IPS DF 4.7 (cell line): ENCODE data around the gene PNPLA7.
"Not testable (repeated sequence)": the region's sequence is repeated elsewhere in the genome, so short reads cannot be mapped to it uniquely, and the experiment has no call there.

ENCODE experiments used
- DNase-seq: peaks from one replicate; pipeline ENCODE4 v3.0.0-alpha.2; 2013; ENCODE audit warnings: low spot score; ENCODE audit errors: extremely low read depth

Gene PNPLA7

DNA sequence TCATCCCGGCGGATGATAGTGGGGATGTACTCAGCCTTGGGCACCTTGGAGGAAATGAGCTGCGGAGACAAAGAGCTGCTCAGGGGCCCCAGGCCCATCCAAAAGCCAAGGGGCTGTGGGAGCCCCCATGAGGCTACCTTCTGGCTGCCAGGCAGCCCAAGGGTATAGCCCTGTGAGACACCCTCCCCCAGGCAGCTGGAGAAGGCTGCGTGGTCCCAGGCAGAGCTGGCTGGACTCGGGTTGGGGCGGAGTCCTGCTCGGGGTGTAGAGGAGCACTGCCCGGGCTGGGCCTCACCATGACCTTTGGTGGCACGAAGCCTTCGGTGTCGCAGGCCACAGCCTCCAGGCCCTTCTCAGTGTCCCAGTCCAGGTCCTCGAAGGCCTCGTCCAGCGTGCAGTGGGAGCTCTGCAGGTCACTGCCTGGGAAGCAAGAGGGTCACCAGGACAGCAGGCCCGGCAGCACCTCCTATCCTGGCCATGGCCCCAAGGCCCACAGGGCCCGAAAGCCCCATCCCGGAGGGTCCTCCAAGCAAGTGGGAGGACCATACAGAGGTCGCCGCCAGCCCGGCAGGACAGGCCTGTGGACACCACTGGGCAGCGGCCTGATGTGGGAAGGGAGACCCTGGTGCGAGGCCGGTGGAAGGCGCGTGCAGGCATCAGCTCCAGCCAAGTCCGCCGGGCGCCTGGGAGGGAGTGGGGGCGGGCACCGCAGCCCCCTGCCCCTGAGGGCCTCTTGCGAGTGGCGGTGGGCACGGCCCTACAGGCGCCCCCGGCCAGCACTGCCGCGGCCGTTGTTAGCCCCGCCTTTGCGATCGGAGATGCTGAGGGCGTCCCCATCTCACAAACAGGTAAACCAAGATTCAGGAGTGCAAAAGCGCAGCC is 97.2 kb downstream of the PNPLA7 start:
- DNase-seq = no peak

DNA sequence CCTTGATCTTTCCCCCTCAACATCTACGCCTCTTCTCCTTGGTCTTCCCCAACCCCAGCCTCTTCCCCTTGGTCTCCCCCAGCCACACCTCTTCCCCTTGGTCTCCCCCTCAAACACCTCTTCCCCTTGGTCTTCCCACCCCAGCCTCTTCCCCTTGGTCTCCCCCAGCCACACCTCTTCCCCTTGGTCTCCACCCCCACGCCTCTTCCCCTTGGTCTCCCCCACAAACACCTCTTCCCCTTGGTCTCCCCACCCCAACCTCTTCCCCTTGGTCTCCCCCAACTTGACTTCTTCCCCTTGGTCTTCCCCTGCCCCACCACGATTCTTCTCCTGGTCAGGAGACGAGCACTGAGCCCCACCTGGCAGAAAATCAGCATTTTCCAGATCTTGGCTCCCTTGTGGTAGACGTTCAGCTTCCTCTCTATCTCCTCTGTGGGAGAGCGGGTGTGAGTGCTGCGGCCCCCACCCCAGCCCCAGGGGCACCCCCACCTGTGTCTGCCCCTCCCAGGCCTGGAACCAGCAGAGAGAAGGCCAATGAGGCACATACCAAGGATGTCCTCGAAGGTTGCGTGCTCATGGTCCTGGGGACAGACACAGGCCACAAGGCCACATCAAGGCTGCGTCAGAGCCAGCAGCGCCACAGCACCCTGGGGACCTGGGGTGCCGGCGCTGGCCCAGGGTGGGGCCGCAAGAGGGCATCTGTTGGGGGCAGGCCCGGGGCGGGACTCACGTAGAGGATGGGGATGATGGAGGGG is 98.0 kb downstream of the PNPLA7 start:
- no peak for DNase-seq

DNA sequence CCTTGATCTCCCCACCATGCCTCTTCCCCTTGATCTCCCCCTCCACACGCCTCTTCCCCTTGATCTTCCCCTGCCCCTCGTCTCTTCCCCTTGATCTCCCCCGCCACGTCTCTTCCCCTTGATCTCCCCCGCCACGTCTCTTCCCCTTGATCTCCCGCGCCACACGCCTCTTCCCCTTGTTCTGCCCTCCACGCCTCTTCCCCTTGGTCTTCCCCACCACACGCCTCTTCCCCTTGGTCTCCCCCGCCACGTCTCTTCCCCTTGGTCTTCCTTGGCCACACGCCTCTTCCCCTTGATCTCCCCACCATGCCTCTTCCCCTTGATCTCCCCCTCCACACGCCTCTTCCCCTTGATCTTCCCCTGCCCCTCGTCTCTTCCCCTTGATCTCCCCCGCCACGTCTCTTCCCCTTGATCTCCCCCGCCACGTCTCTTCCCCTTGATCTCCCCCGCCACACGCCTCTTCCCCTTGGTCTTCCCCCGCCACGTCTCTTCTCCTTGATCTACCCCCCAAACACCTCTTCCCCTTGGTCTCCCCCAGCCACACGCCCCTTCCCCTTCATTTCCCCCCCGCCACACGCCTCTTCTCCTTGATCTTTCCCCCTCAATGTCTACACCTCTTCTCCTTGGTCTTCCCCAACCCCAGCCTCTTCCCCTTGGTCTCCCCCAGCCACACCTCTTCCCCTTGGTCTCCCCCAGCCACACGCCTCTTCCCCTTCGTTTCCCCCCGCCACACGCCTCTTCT is 98.8 kb downstream of the PNPLA7 start:
- DNase-seq = not testable (repeated sequence)

DNA sequence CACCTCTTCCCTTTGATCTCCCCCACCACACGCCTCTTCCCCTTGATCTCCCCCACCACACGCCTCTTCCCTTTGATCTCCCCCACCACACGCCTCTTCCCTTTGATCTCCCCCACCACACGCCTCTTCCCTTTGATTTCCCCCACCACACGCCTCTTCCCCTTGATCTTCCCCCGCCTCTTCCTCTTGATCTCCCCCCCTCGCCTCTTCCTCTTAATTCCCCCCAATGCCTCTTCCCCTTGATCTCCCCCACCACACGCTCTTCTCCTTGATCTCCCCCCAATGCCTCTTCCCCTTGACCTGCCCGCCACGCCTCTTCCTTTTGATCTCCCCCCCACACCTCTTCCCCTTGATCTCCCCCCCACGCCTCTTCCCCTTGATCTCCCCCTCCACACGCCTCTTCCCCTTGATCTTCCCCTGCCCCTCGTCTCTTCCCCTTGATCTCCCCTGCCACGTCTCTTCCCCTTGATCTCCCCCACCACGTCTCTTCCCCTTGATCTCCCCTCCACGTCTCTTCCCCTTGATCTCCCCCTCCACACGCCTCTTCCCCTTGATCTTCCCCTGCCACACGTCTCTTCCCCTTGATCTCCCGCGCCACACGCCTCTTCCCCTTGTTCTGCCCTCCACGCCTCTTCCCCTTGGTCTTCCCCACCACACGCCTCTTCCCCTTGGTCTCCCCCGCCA is 99.5 kb downstream of the PNPLA7 start:
- not testable (repeated sequence) for DNase-seq

DNA sequence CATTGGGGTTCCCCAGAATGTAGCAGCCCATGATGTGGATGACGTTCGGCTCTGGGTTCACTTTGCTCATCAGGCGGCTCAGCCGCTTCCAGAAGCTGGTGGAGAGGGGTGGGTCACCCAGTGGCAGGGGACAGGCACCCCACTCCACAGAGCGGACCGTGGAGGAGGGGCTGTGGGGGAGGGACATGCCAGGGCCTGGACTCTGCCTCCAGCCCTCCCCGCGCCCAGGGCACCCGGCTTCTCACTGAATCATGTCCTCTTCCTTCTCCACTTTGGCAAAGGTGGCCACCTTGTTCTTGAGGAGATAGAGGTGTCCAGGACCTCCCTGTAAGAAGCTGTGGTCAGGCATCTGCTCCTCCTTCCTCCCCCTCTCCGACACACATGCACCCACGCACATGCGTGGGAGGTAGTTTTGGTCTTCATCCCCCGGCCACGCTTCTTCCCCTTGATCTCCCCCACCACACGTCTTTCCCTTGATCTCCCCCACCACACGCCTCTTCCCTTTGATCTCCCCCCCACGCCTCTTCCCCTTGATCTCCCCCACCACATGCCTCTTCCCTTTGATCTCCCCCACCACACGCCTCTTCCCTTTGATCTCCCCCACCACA is 100.2 kb downstream of the PNPLA7 start:
- no peak for DNase-seq

DNA sequence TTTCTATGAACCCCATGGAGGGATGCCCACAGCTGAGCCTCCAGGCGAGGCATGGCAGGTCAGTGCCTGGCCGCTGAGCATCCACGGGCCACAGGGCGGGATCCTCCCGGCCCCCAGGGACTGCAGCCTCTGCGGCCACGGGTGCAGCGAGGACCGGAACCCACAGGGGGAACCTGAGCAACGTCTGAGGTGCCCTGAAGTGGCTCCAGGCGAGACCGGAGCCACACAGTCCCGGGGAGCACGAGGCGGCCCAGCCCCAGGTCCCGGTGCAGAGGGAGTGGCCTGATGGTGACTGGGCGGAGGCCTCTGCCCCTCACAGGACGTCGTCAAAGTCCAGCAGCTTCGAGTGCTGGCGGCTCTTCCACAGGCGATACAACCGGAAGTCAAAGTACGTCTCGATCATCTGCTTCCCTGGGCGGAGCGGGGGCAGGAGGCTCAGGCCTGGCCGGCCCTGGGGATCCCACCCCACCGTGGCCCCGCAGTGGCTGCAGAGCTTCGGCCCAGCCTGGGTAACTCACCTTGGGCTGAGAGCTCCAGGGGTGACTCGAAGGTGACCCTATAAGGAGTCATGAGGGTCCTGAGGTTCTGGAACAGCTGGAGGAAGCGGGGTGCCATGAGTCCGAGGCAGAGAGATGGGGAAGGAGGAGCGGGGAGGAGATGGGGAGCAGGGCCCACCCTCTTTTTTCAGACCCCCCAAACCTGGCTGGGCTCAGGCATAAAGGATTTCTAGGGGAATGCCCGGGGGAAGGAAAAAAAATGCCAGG is 100.9 kb downstream of the PNPLA7 start:
- DNase-seq = no peak

DNA sequence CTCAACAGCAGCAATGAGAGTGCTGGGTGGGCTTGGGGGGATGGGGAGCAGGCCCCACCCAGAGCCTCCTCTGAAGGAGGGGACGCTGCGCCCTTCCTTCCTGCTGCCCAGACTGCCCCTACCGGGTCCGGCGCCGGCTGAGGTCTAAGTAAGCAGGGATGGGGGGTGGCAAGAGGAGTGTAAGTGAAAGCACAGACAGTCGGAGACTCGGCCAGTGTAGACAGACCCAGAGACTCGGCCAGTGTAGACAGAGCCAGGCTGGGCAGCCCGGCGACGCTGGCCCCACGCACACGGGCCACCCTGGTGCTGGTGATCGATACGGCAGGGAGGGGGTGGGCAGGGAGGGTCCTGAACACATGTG is 101.6 kb downstream of the PNPLA7 start:
- no peak for DNase-seq

DNA sequence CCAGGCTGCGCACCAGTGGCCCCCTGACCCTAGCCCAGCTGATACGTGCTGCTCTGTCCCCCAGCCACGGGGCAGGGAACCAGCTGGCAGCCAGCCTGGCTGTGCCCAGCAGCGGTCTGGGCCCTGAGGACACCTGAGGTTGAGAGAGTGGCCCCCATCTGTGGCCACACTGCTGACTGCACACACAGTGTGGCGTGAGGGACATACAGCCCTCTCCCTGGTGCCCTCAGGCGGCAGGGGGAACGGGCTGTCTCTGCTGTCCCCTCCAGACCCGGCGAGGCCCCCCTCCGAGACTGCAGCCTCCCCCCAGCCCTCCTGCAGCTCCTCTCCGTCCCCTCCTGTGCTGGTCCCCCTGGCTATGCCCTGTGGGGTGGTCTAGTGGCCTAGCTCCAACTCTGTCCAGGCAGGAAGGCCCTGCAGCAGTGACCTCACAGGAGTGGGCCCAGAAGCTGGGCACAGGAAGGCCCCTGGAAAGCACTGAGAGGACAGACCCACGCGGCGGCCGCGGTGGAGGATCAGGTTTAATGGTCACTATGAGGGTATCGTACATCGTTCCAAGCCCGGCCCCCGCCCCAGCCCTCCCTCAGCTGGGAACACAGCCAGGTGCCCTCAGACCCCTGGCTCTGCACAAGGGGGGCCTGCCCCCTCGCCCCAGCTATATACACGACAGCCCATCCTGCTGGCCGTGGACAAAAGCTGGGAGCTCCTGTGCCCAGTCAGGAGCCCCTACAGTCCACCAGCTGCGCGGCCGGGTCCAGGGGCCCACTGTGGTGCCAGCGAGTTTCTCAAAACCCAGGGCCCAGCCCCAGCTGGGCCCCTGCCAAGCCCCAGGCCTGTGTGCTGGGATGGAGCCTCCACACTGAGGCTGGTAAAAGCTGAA is 102.2 kb downstream of the PNPLA7 start:
- no peak for DNase-seq

DNA sequence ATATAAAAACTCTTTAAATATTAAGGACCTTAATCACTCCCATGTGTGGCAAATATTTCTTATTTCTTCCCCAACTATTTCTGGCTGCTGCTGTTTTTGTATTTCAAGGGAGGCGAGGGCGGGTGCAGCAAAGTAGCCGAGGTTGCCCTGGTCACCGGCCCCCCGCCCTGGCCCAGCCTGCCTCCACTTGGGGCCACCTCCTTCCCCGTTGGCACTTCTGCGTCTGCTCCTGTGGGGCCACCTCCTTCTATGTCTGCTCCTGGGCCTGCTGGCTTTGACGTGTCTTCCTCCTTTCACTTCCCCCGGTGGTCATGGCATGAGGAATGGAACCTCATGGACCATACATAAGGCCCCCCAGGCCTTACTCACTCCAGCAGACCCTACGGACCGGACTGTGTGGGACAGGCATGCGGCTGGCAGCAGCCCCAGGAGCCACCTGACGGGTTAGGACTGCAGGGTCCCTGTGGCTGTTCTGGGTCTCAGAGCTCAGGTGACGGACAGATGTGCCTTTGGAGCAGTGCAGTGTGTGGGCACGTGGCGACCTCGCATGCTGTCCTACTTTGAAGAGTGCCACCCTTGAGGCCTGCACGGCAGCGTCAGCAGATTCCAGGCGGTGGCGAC is 103.2 kb downstream of the PNPLA7 start:
- DNase-seq = no peak

DNA sequence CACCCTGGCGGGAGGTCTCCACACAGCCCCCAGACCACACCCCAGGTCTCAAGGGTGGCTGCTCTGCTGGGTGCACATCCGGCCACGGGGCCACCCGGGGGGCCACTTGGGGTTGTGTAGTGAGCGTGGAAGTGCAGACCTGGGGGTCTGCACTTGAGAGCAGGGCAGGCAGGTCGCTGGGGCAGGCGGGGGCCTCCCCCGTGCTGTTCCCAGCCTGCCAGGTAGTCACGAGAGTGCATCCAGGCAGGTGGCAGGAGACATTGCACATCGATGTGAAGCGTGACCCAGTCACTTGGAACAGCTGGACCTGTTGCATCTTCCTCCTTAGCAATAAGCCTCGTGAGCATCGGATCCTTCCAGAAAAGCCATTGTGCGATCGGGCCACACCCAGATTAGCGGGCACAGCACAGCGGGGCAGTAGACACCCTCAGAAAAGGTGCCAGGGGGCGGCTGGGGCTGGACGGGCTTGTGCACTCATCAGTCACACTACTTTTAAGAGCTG is 104.2 kb downstream of the PNPLA7 start:
- DNase-seq = no peak

DNA sequence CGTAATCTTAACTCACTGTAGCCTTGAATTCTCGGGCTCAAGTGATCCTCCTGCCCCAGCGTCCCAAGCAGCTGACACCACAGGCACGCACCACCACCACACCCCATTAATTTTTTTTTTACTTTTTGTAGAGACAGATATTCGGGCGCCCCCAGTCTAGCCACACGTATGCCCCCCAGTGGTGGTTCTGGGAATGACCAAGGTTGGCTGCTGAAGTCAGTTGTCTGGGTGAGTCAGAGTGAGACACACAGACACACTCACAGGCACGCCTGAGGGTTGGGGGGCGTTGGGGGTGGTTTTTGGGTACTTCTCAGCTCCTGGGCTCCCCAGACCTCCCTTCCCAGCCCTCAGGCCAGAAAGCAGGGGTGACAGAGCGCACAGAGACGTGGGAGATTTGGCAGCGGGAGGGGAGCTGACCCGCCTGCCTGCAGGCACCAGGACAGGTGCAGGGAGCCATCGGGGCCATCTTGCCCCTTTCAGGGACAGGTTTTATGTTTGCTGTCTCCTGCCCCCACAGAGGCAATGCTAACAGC is 104.9 kb downstream of the PNPLA7 start:
- no peak for DNase-seq

DNA sequence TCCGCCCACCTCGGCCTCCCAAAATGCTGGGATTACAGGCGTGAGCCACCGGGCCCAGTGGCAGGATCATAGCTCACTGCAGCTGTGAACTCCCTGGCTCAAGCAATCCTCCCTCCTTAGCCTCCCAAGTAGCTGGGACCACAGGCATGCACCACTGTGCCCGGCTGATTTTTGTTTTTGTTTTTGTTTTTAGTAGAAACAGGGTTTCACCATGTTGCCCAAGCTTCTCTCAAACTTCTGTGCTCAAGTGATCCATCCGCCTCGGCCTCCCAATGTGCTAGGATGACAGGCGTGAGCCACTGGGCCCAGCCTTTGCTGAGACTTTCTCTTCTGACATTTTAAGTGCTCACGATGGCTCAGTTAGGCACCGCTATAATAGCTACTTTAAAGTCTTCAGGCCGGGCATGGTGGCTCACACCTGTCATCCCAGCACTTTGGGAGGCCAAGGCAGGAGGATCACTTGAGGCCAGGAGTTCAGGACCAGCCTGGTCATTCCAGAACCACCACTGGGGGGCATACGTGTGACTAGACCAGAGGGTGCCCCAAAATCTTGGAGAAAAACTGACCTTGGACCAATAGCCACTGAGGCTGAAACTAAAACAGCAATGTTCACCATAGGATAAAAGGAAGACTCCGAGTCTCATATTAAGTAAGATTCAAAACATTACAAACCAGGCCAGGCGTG is 106.0 kb downstream of the PNPLA7 start:
- DNase-seq = no peak

DNA sequence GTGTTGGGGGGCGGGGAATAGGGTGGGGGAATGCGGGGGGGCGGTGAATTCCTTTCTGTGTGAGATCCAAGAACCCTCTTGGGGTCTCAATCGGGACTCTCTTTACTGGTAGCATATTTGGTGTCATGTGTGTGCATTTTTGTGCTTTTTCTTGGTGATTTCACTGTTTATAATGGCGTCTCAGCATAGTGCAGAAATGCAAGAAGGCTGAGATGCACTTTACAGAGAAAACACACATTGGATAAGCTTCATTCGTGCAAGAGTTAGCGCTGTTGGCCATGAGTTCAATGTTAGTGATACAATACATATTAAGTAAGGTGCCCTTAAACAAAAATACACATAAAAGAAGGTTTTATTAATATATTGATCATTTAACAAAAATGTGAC is 108.3 kb downstream of the PNPLA7 start:
- no peak for DNase-seq

DNA sequence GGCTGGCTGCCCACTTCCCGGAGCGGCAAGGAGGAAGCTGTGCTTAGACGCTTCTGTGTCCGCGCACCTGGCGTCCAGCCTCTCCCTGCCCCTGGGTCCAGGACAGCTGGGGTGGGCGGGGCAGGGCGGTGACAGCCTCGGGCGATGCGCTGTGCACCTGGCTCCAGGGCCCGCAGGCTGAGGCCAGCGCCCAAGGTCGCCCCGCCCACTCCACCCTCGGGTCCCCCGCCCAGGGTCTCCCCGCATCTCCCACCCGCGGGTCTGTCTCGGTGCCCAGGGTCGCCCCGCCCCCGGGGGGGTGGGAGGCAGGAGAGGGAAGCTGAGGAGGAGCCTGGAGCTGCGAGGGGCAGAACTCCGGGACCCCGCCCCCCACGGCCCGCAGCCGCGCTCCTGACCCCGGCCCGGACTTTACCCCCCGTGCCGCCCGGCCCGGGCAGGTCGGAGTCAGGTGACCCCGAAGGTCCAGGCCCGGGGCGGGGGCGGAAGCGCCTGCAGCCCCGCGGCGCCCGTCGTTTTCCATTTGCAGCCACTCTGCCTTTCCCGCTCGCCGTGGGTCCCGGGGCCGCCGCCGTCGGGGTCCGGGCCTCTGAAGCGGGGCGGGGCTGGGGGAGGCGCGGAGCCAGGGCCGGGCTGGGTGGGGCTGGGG is 108.8 kb downstream of the PNPLA7 start, which contains the start of gene ENTPD8:
TSS of gene ENTPD8 (minus strand) at position 69 of the 646 bp plus-strand sequence. CDS start 3,072 bp downstream, outside the sequence.
- DNase-seq = no peak

DNA sequence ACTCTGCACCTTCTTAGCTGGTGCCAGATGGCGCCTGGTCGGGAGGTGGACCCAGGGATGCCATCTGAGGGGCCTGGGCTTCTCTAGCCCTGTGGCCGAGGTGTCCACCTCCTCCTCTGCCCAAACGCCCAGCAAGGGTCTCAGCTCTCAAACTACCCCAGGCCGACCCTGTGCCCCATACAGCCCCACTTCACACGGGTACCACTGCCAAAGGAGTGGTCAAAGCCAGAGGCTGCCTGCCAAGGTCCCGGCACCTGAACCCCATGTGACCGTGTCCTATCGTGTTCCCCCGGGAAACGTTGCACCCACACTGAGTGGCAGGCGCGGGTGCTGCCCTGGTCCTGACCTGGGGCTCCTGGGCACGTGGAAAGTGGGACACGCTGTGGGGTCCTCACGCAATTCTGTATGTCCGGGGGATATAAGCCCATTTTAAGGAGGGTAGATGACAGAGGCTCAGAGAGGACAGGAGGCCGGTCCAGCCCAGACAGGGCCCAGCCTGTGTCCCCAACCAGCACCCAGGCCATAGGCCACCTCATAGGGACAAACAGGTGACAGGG is 111.0 kb downstream of the PNPLA7 start:
- no peak for DNase-seq

DNA sequence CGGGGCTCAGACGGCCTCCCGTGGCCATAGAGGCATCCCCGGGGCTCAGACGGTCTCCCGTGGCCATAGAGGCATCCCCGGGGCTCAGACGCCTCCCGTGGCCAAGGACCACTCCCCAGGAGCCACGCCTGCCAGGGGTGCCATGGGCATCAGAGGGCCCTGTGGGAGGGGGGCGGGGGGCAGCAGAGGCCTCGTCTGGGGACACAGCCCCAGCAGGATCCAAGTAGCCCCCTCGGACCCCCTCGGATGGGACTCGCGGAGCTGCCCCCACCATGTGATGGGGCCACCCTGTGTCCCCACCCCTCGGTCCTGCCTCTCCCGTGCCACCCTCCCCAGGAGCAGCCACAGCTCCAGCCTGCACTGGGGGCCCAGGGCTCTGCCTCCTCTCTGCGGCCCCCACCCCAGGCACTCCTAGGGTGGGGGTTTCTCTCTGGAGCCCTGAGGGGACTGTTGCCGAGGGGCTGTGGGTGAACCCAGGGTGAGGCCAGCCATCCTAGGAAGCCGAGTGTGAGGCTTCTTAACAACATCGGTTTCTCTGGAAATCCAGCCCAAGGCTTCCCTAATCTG is 111.5 kb downstream of the PNPLA7 start:
- DNase-seq = no peak
